GM19351 (cell line): ENCODE measurements around the gene CREG1.

Source experiments
- ATAC-seq: cut with Tn5 transposase; IDR thresholded peaks from one replicate; pipeline ENCODE4 v1.9.1; 2021; ENCODE audit warnings: mild to moderate bottlenecking, moderate library complexity; ENCODE audit not compliant: unreplicated experiment

CREG1 gene

GRCh38 chr1:167532964-167533824 lies 20.4 kb downstream of the CREG1 start:
- peak; percentile 13 for ATAC-seq

GRCh38 chr1:167532375-167532774 lies 21.2 kb downstream of the CREG1 start:
- no peak for ATAC-seq

GRCh38 chr1:167529829-167530474 lies 23.6 kb downstream of the CREG1 start:
- ATAC-seq, result no peak

DNA sequence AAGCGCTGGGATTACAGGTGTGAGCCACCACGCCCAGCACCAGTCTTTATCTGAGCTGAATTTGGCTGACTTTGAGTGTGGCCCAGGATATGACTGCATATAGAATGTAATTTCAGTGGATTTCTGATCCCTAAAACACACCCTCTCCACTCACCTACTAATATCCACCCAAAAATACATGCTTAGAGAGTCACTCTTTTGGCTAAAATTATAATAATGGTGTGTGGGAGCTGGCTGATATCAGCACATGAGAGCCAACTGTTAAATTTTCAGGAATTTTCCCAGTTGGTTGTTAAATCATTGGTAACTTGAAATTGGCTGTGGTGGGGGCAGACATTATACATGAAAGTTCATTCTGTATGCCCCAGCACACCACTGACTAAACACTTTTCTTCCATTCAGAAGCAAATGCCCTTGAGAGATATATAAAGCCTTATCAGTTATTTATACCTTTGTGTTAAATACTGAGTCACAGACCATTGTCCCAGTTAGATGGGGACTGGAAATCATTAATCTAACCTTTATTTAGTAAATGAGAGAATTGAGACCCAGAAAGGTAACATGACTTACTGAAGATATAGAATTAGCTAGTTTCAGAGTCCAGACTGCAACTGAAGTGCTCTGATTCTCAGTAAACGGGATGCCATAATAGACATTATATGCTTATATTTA lies 25.4 kb downstream of the CREG1 start:
- ATAC-seq, result no peak

DNA sequence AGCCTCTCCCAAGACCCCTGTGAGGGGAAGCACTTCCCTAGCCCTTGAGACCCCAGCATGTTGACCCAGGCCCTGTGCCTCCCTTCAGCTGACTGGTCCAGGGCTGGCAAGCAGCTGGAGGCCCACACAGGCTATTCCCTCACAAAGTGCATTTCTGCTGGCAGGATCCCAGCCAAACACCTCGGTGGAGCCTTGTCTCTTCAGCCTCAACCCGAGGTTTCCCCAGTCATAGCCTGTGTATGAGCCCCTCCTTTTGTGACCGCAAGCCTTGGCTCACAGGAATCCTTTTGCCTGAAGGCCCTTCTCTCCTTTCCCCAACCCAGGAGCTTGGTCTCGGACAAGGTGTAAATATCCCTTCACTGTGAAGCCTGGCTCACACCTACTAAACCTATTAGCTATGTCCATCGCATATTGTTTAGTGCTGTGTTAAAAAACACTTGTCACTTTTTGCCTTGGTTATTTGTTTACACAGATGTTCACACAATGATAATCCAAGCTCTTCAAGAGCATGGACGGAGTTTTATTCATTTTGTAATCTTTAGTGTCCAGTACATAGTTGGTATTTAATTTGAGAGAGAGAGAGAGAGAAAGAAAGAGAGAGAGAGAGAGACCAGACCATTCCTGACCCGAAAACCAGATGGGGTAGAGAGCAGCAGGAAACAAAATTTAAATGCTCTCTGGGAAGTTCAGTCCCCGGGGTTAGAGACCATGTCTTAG lies 26.7 kb downstream of the CREG1 start:
- ATAC-seq, result no peak

DNA sequence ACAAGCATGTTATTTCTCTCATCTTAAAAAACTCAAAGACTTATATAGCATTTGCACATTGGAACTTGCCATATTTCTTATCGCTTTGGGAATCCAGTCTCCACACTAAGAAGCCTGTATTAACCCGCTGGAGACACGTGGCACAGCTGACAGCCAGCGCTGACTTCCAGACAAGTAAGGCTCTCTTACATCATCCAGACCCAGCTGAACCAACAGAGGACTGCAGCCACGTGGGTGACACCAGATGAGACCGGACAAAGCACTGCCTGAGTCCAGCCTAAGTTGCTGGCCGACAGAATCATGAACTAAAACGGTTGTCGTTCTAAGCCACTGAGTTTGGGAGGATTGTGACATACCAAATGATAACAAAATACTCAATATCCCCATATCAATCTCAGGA lies 28.9 kb downstream of the CREG1 start:
- no peak for ATAC-seq

DNA sequence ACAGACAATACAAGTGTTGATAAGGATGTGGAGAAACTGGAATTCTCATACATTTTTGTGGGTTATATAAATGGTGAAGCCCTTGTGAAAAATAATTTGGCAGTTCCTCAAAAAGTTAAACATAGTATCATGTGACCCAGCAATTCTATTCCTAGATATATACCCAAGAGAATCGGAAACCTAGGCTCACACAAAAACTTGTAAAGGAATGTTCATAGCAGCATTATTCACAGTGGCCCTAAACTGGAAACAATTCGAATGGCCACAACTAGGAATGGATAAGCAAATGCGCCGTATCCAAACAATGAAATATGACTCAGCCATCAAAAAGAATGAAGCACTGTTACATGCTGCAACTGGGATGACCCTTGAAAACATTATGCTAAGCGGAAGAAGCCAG lies 31.3 kb downstream of the CREG1 start:
- no peak for ATAC-seq

DNA sequence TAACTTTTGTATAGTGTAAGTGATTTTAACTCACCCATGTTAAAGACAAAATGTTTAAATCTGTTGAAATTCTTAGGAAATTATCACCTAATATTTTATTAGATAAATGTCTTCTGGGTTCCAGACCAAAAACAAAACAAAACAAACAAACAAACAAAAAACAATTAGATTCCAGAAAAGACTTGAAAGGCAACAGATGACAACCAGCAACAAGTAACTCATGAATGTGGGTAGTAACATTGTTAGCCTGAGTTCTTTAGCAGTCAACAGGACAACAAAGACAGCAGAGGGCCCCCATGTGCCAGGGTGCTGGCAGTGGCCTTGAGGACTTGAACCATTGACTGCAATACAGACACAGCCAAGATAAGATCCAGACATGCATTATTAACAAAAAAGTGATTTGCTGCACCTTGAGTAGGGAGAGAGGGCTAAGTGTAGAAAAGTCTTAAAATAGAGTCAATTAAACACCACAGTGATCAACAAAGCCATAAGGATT lies 32.8 kb downstream of the CREG1 start:
- ATAC-seq, result no peak

GRCh38 chr1:167518331-167518700 lies 35.2 kb downstream of the CREG1 start, which contains the start of gene CD247:
Gene CD247 (minus strand): TSS chr1:167518529. CDS start chr1:167518465, 64 bp downstream.
- ATAC-seq, result no peak

DNA sequence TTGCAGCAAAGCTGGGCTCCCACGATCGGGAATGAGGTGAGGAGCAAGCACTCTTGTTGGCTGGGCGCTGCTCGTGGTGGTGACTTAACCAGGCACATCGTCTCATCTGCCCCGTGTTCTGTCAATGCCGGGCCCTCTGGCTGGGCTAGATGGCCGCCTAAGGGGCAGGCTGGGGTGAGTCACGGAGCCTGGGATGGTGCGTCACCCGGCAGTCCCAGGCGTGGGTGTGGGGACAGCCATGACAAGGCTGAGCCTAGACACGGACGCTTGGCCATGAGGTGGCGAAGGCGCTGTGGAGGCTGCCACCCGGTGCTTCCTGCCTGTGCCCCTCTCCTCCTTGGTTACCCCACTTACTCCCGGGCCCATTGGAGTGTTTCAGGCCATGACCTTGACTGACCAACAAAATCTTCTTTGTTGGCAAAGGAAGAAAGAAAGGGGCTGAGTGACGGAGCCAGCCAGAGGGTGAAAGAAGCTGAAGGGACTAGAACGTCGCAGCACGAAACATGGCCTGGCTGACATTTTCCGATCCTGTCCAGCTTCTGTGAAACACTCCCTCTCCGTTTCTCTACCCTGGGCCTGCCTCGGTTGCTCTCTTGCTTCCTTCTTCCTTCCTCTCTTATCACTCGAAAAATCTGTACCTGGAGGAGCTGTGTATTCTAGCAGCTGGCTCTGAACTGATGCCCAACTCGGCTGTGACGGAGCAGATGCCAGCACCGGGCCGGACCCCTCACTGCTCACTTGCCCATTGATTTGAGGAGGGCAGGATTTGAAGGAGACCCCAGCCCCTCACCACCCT lies 35.8 kb downstream of the CREG1 start:
- no peak for ATAC-seq

DNA sequence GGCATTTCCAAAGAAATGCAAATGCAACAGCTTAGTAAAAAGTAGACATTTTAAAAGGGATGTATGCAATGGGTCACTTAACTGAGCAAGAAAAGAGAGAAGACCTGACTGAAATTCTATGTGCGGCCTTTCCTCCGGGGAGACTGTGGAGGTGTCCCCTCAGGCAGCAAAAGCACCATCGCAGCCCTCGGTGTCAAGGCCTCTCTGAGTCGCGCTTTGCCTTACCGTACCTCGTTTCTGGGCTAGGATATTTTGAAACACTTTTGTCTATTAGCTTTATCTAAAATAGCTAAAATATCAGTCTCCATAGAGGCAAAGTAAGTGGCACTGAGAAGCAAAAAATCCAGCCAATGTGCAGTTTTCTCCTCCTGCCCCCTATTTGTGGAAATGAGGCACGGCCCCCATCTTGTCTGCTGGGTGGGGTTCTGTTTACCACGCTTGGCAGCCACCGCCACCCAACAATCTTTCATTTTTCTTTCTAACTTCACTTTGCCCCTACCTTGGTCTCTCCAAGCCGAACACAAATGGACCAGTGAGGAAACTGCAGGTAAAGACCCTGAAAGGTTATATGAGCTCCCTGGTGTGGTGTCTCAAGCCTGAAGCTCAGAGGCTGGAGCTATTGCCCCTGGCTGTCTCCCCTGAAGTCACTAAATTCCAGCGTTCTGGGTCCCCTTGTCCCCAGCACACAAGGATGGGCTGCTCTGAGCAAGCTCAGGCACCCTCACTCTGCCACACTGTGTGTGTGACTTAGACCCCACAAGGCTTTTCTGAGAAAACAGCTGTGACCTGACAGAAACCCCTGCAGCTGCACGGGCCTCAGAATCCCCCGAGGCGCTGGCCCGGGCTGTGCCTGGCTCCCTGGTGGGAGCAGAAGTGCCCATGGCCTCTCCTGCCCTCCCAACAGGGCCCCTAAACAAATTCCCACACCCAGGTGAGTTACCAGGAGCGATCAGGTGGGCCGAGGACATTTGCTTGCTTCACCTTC lies 36.9 kb downstream of the CREG1 start:
- no peak for ATAC-seq

DNA sequence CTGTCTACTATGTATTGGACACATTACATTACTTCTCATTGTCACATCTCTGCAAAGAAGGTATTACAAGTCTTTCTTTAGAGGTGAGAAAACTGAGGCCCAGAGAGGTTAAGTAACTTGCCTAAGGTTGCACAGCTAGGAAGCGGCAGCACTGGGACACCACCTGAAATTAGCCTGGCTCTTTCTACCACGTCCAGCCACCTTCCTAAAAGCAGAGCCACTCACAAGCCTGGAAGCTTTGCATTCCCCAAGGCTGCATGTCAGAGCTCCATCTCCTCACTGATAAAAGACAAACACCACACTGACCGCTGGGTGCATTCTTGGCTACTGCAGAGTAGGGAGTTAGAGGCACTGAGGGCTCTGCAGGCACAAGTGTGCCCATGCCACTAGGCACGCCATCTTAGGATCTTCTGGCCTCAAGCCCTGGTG lies 37.7 kb downstream of the CREG1 start:
- no peak for ATAC-seq

DNA sequence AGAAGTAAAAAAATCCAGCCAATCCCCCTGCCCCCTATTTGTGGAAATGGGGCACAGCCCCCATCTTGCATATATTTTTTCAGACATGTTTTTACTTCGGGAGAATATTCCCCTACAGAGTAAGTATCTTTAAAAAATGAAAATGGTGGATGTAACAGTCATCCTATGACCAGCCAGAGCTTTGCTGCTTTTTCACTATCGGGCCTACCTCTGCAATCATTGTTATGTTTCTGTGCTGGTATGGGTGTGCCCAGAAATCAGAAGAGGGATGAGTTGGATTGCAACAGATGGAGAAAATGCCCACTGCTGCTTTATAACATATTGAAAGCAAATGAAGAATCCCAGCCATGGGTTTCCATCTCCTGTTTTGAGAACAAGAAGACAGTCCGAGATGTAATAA lies 38.1 kb downstream of the CREG1 start:
- no peak for ATAC-seq

GRCh38 chr1:167514288-167514687 lies 39.3 kb downstream of the CREG1 start:
- ATAC-seq, result no peak

GRCh38 chr1:167512046-167512654 lies 41.4 kb downstream of the CREG1 start:
- ATAC-seq, result no peak

DNA sequence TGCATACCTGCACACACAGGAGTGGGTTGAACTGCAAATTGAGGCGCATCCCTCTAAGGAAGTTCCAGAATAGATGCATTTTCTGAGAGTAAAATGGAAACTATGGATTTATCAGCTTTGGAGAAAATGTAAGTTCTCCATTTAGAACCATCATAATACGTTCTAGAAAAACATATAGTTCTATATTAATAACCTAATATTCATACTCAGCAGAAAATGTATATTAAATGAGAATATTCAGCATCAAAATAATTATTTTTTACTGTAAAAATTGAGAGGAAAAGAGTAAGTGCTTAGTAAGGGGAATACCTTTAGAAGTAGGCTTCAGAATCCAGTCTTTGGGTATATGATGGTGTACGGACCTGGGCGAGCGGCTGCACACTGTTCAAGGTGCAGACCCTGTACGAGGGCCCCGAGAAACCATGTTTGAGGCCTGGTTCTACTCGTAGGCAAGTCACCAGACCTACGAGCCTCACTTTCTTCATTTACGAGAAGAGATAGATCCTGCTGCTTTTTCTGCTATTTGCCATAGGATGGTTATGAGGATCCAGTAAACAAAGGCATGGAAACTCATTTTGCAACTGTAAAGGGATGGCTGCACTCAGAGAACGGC lies 42.1 kb downstream of the CREG1 start:
- ATAC-seq, result no peak

DNA sequence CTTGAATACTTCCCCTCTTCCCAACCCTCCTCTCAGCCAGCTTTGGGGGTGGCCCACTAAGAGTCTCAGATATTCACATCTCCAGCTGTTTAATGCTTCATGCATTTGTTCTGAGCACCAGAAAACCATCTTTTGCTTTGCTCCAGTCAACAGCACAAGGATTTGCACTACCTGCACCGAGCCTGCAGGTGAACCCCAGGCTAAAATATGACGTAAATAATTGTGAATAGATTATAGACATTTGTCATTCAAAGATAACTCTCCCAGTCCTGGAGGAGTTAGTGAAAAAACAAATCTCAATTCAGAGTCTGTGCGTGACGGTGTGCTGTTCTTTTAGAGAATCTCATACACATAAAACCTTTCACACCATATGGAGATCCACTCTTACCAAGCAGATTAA lies 42.7 kb downstream of the CREG1 start:
- ATAC-seq, result no peak

GRCh38 chr1:167510244-167510643 lies 43.3 kb downstream of the CREG1 start:
- ATAC-seq, result no peak
